K562 (cell line): ENCODE results near the gene TBC1D7. TPM values are rescaled to one million over a fixed set of nuclear protein-coding genes. Genes with fewer than 3 reads are reported as not detected.
A peak's percentile ranks its signal among the peaks of the same experiment; 100 is the strongest.

Experiments
- BHLHE40 ChIP-seq: IDR thresholded peaks from 2 replicates; pipeline ENCODE4 v1.6.1; 2011; ENCODE audit warnings: low read length, improper control_type of control experiment
- CBFA2T2 ChIP-seq: fragments of 450-650 bp; conservative IDR thresholded peaks from 2 replicates; pipeline ENCODE4 v1.6.1; 2017; ENCODE audit warnings: mild to moderate bottlenecking
- CSDE1 ChIP-seq, 2 experiments: fragments of 450-650 bp; IDR thresholded peaks; 2 replicates each; pipeline ENCODE4 v1.6.1; 2016; ENCODE audit warnings: mild to moderate bottlenecking in 1 of 2
- EHMT2 ChIP-seq: fragments of 450-650 bp; IDR thresholded peaks from 2 replicates; pipeline ENCODE4 v1.6.1; 2018; ENCODE audit warnings: antibody characterized with exemption
- ELF2 ChIP-seq: fragments of 250-450 bp; sonication (Bioruptor Pico); IDR thresholded peaks from 2 replicates; pipeline ENCODE4 v1.5.0; 2021; ENCODE audit warnings: mild to moderate bottlenecking
- EWSR1 ChIP-seq: fragments of 450-650 bp; IDR thresholded peaks from 2 replicates; pipeline ENCODE4 v1.6.1; 2018; ENCODE audit warnings: borderline replicate concordance, mild to moderate bottlenecking, low read depth, moderate library complexity; ENCODE audit not compliant: partially characterized antibody
- FOXJ3 ChIP-seq: sonication (generic); formaldehyde crosslinking; IDR thresholded peaks from 2 replicates; pipeline ENCODE4 v1.4.0; 2020; ENCODE audit warnings: mild to moderate bottlenecking, missing genetic modification reagents
- IRF9 ChIP-seq: fragments of 450-650 bp; IDR thresholded peaks from 2 replicates; pipeline ENCODE4 v1.6.1; 2016; ENCODE audit warnings: missing biosample characterization, missing genetic modification characterization
- KDM4B ChIP-seq, 2 experiments: fragments of 450-650 bp in 1 of 2; sonication (generic) in 1 of 2; IDR thresholded peaks; 2 replicates each; pipeline ENCODE4 v1.6.1; 2016 to 2017; ENCODE audit warnings: borderline replicate concordance in 2 of 2, antibody characterized with exemption in 1 of 2, low read depth in 1 of 2, mild to moderate bottlenecking in 1 of 2
- MAZ ChIP-seq, 2 experiments: fragments of 450-650 bp in 1 of 2; sonication (generic) in 1 of 2; formaldehyde crosslinking; IDR thresholded peaks in 1 of 2; conservative IDR thresholded peaks in 1 of 2; 2 replicates each; pipeline versions ENCODE4 v1.4.0 to v1.5.0; 2020; ENCODE audit warnings: mild to moderate bottlenecking in 1 of 2, missing genetic modification reagents in 1 of 2
- MECOM ChIP-seq: fragments of 250-450 bp; sonication (Bioruptor Pico); IDR thresholded peaks from 2 replicates; pipeline ENCODE4 v1.8.0; 2022; ENCODE audit warnings: inconsistent platforms
- MTA3 ChIP-seq: fragments of 450-650 bp; formaldehyde crosslinking; IDR thresholded peaks from 2 replicates; pipeline ENCODE4 v1.6.1; 2017; ENCODE audit warnings: mild to moderate bottlenecking, borderline replicate concordance
- MXD1 ChIP-seq: fragments of 250-450 bp; sonication (Bioruptor Pico); IDR thresholded peaks from 2 replicates; pipeline ENCODE4 v1.8.0; 2021; ENCODE audit warnings: borderline replicate concordance, mild to moderate bottlenecking, moderate library complexity; ENCODE audit not compliant: poor library complexity, severe bottlenecking
- MYBL2 ChIP-seq, 2 experiments: fragments of 450-650 bp in 1 of 2; sonication (generic) in 1 of 2; formaldehyde crosslinking in 1 of 2; IDR thresholded peaks; 2 replicates each; pipeline versions ENCODE4 v1.6.1 to v1.8.1; 2017 to 2022; ENCODE audit warnings: borderline replicate concordance in 1 of 2, inconsistent platforms in 1 of 2, low read depth in 1 of 2, mild to moderate bottlenecking in 1 of 2, missing genetic modification reagents in 1 of 2, moderate library complexity in 1 of 2
- NR1H2 ChIP-seq: sonication (generic); formaldehyde crosslinking; IDR thresholded peaks from 2 replicates; pipeline ENCODE4 v1.4.0; 2020; ENCODE audit warnings: mild to moderate bottlenecking, missing genetic modification reagents
- PKNOX1 ChIP-seq: fragments of 450-650 bp; IDR thresholded peaks from 2 replicates; pipeline ENCODE4 v1.6.1; 2016
- PTBP1 ChIP-seq: fragments of 200-400 bp; formaldehyde crosslinking; IDR thresholded peaks from 2 replicates; pipeline ENCODE4 v1.6.1; 2017; ENCODE audit warnings: low read depth, low read length
- SAFB ChIP-seq: fragments of 200-400 bp; formaldehyde crosslinking; IDR thresholded peaks from 2 replicates; pipeline ENCODE4 v1.6.1; 2017; ENCODE audit warnings: low read depth, low read length, borderline replicate concordance
- SMAD3 ChIP-seq: fragments of 450-650 bp; formaldehyde crosslinking; conservative IDR thresholded peaks from 2 replicates; pipeline ENCODE4 v1.4.0; 2020; ENCODE audit warnings: mild to moderate bottlenecking
- SMARCB1 ChIP-seq: IDR thresholded peaks from 2 replicates; pipeline ENCODE4 v1.6.1; 2011; ENCODE audit warnings: improper control_type of control experiment, low read depth; ENCODE audit not compliant: insufficient read length
- SNRNP70 ChIP-seq: fragments of 200-400 bp; formaldehyde crosslinking; optimal IDR thresholded peaks from 2 replicates; pipeline ENCODE3; 2017; ENCODE audit warnings: low read depth, low read length
- STAT5A ChIP-seq: IDR thresholded peaks from 2 replicates; pipeline ENCODE4 v1.6.1; 2012; ENCODE audit warnings: low read length, inconsistent platforms, borderline replicate concordance
- SUPT5H ChIP-seq: fragments of 450-650 bp; IDR thresholded peaks from 2 replicates; pipeline ENCODE4 v1.6.1; 2016
- TRIM24 ChIP-seq, 2 experiments: fragments of 450-650 bp; IDR thresholded peaks; 2 replicates each; pipeline ENCODE4 v1.6.1; 2016
- ZNF121 ChIP-seq: sonication (generic); formaldehyde crosslinking; conservative IDR thresholded peaks from 2 replicates; pipeline ENCODE4 v1.8.0; 2022; ENCODE audit warnings: missing genetic modification reagents
- ZNF445 ChIP-seq: fragments of 250-450 bp; sonication (Bioruptor Pico); IDR thresholded peaks from 2 replicates; pipeline ENCODE4 v1.4.0; 2020; ENCODE audit warnings: low read depth, mild to moderate bottlenecking, moderate library complexity
- ZNF699 ChIP-seq: fragments of 250-450 bp; sonication (Bioruptor Pico); IDR thresholded peaks from 2 replicates; pipeline ENCODE4 v1.8.0; 2021; ENCODE audit warnings: mild to moderate bottlenecking, moderate library complexity; ENCODE audit not compliant: insufficient replicate concordance
- ZNF75A ChIP-seq: fragments of 450-650 bp; formaldehyde crosslinking; IDR thresholded peaks from 2 replicates; pipeline ENCODE4 v1.4.0; 2020; ENCODE audit warnings: mild to moderate bottlenecking
- polyA plus RNA-seq, 8 experiments: library from polyadenylated mRNA; depleted of rRNA in 4 of 8; stranded (reverse) in 5 of 8; unstranded in 3 of 8; fragments of >200 nt; fragmentation: Nextera tagmentation in 2 of 8; fragmentation: Illumina TruSeq in 1 of 8; extraction: Ambion mirVana in 2 of 8; extraction: Trizol in 1 of 8; gene quantifications; 2 replicates each; pipeline versions ENCODE4 v1.2.1 to v1.2.3, GENCODE V29; 2011 to 2014; ENCODE audit warnings: inconsistent platforms in 1 of 8, missing spikeins in 1 of 8
- total RNA-seq, 7 experiments: library from RNA; depleted of rRNA in 6 of 7; stranded (reverse); fragments of >200 nt in 6 of 7; fragmentation: Illumina TruSeq in 2 of 7; extraction: Trizol in 2 of 7; gene quantifications; 2 replicates each; pipeline versions ENCODE4 v1.2.1 to v1.2.3, GENCODE V29; 2011 to 2021; ENCODE audit warnings: low replicate concordance in 1 of 7
- TF ChIP-seq, protein P1 (sequence below), 2 experiments: fragments of 450-650 bp; IDR thresholded peaks; 2 replicates each; pipeline ENCODE4 v1.6.1; 2016

TBC1D7 gene
- total and polyA plus RNA-seq, 9 of the 15 experiments (the other 6 are each of a cell fraction or from before 2014, with no cell fraction given): 49.4 to 107 (median 61.1) TPM

GRCh38 chr6:13328875-13329183, 492 bp upstream of the TBC1D7 start (continued):
- TF ChIP-seq MXD1 (CRISPR knock-in tag) (no peak), MECOM (CRISPR knock-in tag) (no peak), MAZ (CRISPR knock-in tag; conservative IDR thresholded peaks at IDR 0.05 in 1 of 2, IDR thresholded peaks at IDR 0.05 in 1 of 2) (no peak), MYBL2 (IDR thresholded peaks at IDR 0.05; ENCODE audit: low read depth) (no peak), MYBL2 (CRISPR knock-in tag; IDR thresholded peaks at IDR 0.05; ENCODE audit: borderline replicate concordance) (no peak), SUPT5H (no peak), ZNF75A (no peak), CSDE1 (IDR thresholded peaks at IDR 0.05) (no peak), PTBP1 (no peak), EWSR1 (no peak), ELF2 (CRISPR knock-in tag) (no peak), MTA3 (0 out of 2 replicates have a peak, but pooled peaks have one; percentile 2), SNRNP70 (no peak), EHMT2 (no peak), STAT5A (no peak), KDM4B (IDR thresholded peaks at IDR 0.05; ENCODE audit: borderline replicate concordance in 2 of 2, low read depth in 1 of 2) (no peak), BHLHE40 (no peak), SMAD3 (no peak), SAFB (no peak), ZNF121 (CRISPR knock-in tag) (no peak), FOXJ3 (CRISPR knock-in tag) (no peak), IRF9 (tag) (no peak), CBFA2T2 (no peak), TRIM24 (IDR thresholded peaks at IDR 0.05) (no peak), ZNF445 (CRISPR knock-in tag) (no peak), ZNF699 (CRISPR knock-in tag) (no peak), PKNOX1 (no peak), NR1H2 (CRISPR knock-in tag) (no peak), SMARCB1 (no peak)
- TF ChIP-seq, protein P1, sequence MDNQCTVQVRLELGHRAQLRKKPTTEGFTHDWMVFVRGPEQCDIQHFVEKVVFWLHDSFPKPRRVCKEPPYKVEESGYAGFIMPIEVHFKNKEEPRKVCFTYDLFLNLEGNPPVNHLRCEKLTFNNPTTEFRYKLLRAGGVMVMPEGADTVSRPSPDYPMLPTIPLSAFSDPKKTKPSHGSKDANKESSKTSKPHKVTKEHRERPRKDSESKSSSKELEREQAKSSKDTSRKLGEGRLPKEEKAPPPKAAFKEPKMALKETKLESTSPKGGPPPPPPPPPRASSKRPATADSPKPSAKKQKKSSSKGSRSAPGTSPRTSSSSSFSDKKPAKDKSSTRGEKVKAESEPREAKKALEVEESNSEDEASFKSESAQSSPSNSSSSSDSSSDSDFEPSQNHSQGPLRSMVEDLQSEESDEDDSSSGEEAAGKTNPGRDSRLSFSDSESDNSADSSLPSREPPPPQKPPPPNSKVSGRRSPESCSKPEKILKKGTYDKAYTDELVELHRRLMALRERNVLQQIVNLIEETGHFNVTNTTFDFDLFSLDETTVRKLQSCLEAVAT (IDR thresholded peaks at IDR 0.05): peak in 1 of 2 experiments; percentile 34; a peak in 1 of 4 replicates
